IPS DF 4.7 (cell line): ENCODE results near the gene CD226.

ENCODE experiments used
- DNase-seq: peaks from one replicate; pipeline ENCODE4 v3.0.0-alpha.2; 2013; ENCODE audit warnings: low spot score; ENCODE audit errors: extremely low read depth

The CD226 gene

DNA sequence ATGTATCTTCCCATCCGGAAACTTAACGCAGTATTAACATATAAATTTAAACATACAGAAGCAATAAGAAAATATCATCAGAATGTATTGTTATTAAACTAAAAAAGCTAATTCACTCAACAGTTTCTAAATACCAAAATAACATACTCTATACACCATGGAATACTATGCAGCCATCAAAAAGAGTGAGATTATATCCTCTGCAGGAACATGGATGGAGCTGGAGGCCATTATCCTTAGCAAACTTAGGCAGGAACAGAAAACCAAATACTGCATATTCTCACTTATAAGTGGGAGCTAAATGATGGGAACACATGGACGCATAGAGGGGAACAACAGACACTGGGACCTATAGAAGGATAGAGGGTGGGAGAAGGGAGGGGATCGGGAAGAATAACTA, 127.1 kb downstream of the CD226 start:
- DNase-seq = no peak

DNA sequence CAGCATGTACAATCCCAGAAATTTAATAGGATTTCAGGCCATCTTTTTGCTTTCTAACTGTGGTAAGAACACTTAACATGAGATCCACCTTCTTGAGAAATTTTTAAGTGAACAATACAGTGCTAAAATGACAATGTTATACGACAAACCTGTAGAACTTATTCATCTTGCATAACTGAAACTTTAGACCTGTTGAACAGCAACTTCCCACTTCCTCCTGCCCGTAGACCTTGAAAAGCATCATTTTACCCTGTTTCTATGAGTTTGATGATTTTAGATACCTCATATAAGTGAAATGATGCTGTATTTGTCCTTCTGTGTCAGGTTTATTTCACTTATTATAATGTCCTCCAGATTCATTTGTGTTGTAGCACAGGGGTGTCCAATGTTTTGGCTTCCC, 128.2 kb downstream of the CD226 start:
- no peak for DNase-seq

DNA sequence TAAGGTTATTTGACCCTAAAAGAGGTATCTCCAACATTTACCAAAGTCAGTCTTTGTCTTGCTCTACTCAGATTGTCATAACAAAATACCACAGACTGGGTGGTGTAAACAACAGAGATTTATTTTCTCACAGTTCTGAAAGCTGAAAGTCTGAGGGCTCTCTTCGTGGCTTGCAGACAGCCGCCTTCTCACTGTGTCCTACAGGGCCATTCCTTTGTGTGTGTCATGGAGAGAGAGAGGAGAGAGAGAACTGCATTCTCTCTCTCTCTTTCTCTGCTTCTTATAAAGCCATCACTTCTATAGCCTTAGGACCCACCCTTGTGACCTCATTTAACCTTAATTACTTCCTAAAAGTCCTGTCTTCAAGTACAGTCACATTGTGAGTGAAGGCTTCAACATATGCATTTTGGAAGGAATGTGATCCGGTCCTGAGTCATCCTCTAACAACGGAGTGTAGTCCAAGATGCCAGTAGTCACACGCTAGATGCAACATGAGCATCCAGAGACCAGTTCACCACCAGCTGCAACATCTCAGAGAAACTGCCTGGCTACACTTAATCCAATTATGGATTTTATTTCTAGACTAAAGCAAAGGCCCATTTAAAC, 130.2 kb downstream of the CD226 start:
- DNase-seq = no peak

DNA sequence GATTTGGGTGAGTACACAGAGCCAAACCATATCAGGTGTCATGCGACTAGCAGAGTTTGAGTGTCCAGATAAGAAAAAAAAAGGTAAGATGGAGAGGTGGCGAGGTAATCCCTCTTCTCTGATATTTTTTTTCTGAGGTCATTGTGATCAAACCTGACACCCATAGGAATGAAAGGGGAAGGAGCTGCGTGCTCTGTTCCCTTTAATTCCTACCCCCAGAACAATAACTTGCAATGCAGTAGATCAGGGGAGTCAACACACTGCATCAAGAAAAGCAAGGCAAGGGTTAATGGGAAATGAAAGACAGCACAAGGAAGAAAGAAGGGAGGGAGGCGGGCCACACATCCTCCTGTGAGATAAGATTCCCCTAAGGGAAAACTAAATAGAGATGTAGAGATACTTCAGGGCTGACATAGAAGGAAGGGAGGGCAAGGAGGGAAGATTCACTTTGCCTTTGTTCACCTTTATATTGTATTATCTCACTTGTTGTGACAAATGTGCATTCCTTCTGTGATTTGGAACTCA, 132.8 kb downstream of the CD226 start:
- DNase-seq = no peak

DNA sequence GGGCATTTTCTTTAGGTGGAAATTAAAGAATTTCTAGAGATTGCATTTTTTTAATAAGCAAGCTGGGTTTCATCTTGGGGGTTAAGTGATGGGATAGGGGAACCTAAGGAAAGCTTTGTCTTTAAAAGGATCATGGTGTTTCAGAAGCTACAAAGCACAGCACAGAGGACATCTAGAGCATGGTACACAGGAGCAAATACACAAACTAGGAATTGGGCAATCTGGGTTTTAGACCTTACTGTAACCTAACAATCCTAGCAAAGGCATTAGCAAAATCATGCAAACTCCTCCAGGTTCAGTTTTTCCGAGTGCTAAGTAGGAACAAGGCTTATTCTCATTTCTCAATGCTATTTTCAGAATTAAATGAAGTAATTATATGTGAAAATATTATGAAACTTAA, 134.1 kb downstream of the CD226 start:
- DNase-seq = no peak

DNA sequence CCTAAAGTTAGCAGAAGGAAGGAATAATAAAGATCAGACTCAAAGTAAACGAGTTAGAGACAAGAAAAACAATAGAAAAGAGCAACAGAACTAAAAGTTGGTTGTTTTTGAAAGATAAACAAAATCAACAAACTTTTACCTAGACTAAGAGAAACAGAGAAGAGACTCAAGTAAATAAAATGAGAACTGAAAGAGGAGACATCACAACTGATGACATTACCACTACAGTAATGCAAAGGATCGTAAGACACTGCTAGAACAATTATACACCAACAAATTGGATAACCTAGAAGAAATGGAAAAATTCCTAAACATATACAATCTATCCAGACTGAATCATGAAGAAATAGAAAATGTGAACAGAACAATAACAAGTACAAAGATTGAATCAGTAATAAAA, 139.3 kb downstream of the CD226 start:
- DNase-seq = no peak

DNA sequence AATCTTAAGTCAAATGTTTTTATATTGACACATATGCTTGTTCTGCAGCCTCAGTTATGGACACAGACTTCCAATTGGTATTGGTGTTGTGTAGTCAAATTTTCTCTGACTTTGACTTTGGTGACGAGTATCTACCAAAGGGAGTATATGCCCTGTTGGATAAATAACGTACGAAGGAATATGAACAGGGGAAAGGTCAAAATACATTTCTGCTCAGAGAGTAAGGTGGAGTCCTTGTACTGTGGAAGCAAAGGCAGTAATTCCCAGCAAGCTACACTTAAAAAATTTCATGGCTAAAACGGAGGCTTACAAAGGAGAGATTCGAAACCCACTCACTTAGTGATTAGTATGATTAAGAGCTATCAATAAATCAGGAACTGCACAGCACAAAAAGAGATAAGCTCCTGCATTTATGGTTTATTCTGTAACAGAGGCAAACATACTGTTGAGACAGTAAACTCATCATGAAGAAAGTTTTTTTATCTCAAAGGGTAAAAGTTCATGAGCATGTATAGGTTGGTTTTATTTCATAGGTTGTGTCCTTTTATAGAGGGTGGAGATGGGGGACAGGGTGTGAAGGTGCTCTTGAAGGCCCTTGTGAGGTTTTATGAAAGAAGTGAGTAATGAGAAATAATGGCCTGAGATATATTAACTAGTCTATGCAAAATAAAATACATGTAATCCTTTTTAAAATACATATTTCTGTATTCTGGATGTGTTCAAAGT, 142.7 kb downstream of the CD226 start:
- DNase-seq = no peak
